DOHH2 (cell line): ENCODE results near the gene TECRL.

Experiments
- H3F3A ChIP-seq: fragments of 200-600 bp; sonication (generic), shearing (Covaris generic); 2 replicates; pipeline ENCODE4 v1.6.0; 2016; ENCODE audit warnings: antibody characterized with exemption, mild to moderate bottlenecking; ENCODE audit not compliant: control insufficient read depth, insufficient read depth
- H3K27ac ChIP-seq: fragments of 200-600 bp; sonication (generic); 2 replicates; pipeline ENCODE4 v1.5.1; 2014; ENCODE audit warnings: low read depth, mild to moderate bottlenecking, low read length, moderate library complexity
- H3K27me3 ChIP-seq: fragments of 200-600 bp; sonication (generic); 2 replicates; pipeline ENCODE4 v1.6.1; 2014; ENCODE audit warnings: mild to moderate bottlenecking, low read length, mixed read lengths; ENCODE audit not compliant: control insufficient read depth
- H3K36me3 ChIP-seq: fragments of 200-600 bp; sonication (generic); 2 replicates; pipeline ENCODE4 v1.6.1; 2014; ENCODE audit warnings: mild to moderate bottlenecking, low read length, moderate library complexity, mixed read lengths; ENCODE audit not compliant: control insufficient read depth
- H3K4me1 ChIP-seq: fragments of 200-600 bp; sonication (generic); 2 replicates; pipeline ENCODE4 v1.6.1; 2014; ENCODE audit warnings: mild to moderate bottlenecking, low read length, mixed read lengths; ENCODE audit not compliant: control insufficient read depth
- H3K4me2 ChIP-seq: fragments of 200-600 bp; sonication (generic); 2 replicates; pipeline ENCODE4 v1.6.0; 2014; ENCODE audit warnings: mild to moderate bottlenecking, low read length, moderate library complexity
- H3K4me3 ChIP-seq: fragments of 200-600 bp; sonication (generic); 2 replicates; pipeline ENCODE4 v1.5.1; 2014; ENCODE audit warnings: mild to moderate bottlenecking, low read length, mixed read lengths
- H3K79me2 ChIP-seq: fragments of 200-600 bp; sonication (generic); 2 replicates; pipeline ENCODE4 v1.6.1; 2014; ENCODE audit warnings: mild to moderate bottlenecking, low read length, mixed read lengths; ENCODE audit not compliant: control insufficient read depth
- H3K9me2 ChIP-seq: fragments of 200-600 bp; sonication (generic); replicated peaks from 2 replicates; pipeline ENCODE4 v1.6.1; 2014; ENCODE audit warnings: mild to moderate bottlenecking, low read length, mixed read lengths; ENCODE audit not compliant: control insufficient read depth
- H3K9me3 ChIP-seq: fragments of 200-600 bp; sonication (generic); 2 replicates; pipeline ENCODE4 v1.6.1; 2014; ENCODE audit warnings: antibody characterized with exemption, low read length, mixed read lengths; ENCODE audit not compliant: control insufficient read depth, insufficient read depth
- H4K20me1 ChIP-seq: fragments of 200-600 bp; sonication (generic); 2 replicates; pipeline ENCODE4 v1.6.0; 2014; ENCODE audit warnings: low read depth, mild to moderate bottlenecking, antibody characterized with exemption, low read length, moderate library complexity; ENCODE audit not compliant: control insufficient read depth, insufficient read depth
- CTCF ChIP-seq: fragments of 200-600 bp; sonication (generic); IDR thresholded peaks from one replicate; pipeline ENCODE4 v1.5.1; 2014; ENCODE audit warnings: antibody characterized with exemption, mild to moderate bottlenecking, low read depth, low read length; ENCODE audit not compliant: poor library complexity, severe bottlenecking
- EZH2phosphoT487 ChIP-seq: fragments of 200-600 bp; sonication (generic); IDR thresholded peaks from 2 replicates; pipeline ENCODE4 v1.6.1; 2017; ENCODE audit warnings: borderline replicate concordance, mild to moderate bottlenecking, antibody characterized with exemption, low read length, moderate library complexity, mixed read lengths

Gene TECRL

GRCh38 chr4:64361399-64361740 is 47.9 kb downstream of the TECRL start:
- H3K4me3 ChIP-seq = no peak overlapping the region

GRCh38 chr4:64360664-64361398 is 48.4 kb downstream of the TECRL start:
- no peak overlapping the region for H3K27ac ChIP-seq
- H3K4me1 ChIP-seq = no peaks in the 10 kb centered on the region
- H3K9me3 ChIP-seq = no peaks in the 10 kb centered on the region
- no peaks in the 10 kb centered on the region for H3K9me2 ChIP-seq
- H4K20me1 ChIP-seq = no peaks in the 10 kb centered on the region
- H3K79me2 ChIP-seq = no peaks in the 10 kb centered on the region
- no peak for TF ChIP-seq EZH2phosphoT487
- TF ChIP-seq CTCF = no peak
- H3K4me2 ChIP-seq = no peak overlapping the region
- H3K36me3 ChIP-seq = no peaks in the 10 kb centered on the region
- no peaks in the 10 kb centered on the region for H3K27me3 ChIP-seq
- no peak overlapping the region for H3K4me3 ChIP-seq
- H3F3A ChIP-seq = no peaks in the 10 kb centered on the region

More at GRCh38 chr4:64361399-64361740, 47.9 kb downstream of the TECRL start:
- Histone ChIP-seq H3K9me2 (no peaks in the 10 kb centered on the region), H3K36me3 (no peaks in the 10 kb centered on the region), H4K20me1 (no peaks in the 10 kb centered on the region), H3K27ac (no peak overlapping the region), H3K4me1 (no peaks in the 10 kb centered on the region), H3K9me3 (no peaks in the 10 kb centered on the region), H3K4me2 (no peak overlapping the region), H3K79me2 (no peaks in the 10 kb centered on the region), H3K27me3 (no peaks in the 10 kb centered on the region), H3F3A (no peaks in the 10 kb centered on the region)
- TF ChIP-seq CTCF = no peak
- no peak for TF ChIP-seq EZH2phosphoT487

GRCh38 chr4:64359489-64359888 is 49.8 kb downstream of the TECRL start:
- Histone ChIP-seq H3K27me3 (no peaks in the 10 kb centered on the region), H3K4me3 (no peak overlapping the region), H3K27ac (no peak overlapping the region), H3K36me3 (no peaks in the 10 kb centered on the region), H3K79me2 (no peaks in the 10 kb centered on the region), H3F3A (no peaks in the 10 kb centered on the region), H4K20me1 (no peaks in the 10 kb centered on the region), H3K9me3 (no peaks in the 10 kb centered on the region), H3K4me2 (no peak overlapping the region), H3K4me1 (no peaks in the 10 kb centered on the region), H3K9me2 (no peaks in the 10 kb centered on the region)
- TF ChIP-seq EZH2phosphoT487 = no peak
- no peak for TF ChIP-seq CTCF
